ENCODE data around the gene ZC3H4. TPM values are rescaled to one million over a fixed set of nuclear protein-coding genes. Genes with fewer than 3 reads are reported as not detected.

The ZC3H4 gene
- total and polyA plus RNA-seq, 7 donors = 5.4 to 25.3 (median 20.4) TPM

DNA sequence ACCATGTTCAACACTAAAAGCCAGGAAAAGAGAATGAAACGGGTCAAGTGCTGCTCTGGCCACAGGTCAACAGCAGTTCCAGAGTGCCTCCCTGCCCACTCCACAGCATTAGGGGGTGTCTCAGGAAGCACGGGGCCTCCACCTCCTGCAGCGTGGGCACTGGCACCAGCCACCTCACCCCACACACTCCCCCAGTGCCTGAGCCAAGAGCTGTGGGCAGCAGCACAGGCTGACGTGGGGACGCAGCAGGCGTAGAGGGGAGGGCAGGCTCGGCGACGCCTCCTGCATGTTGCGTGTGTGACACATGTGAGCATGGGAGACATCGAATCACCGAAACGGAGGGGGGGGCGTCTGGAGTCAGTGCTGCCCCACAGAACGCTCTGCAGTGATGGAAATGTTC is 43.8 kb downstream of the ZC3H4 start:
- no peak for DNase-seq
- H3K9me3 ChIP-seq = no peaks in the 10 kb centered on the region
- no peak overlapping the region for H3K27ac ChIP-seq
- no peaks in the 10 kb centered on the region for H3K4me1 ChIP-seq
- H3K36me3 ChIP-seq = peaks cover 13 to 99% (median 54%) of the 10 kb centered on the region in 4 donors
- WGBS, 2 donors = 89 to 90% methylated on average over 15 of the region's 15 CpGs
- TF ChIP-seq POLR2A (IDR thresholded peaks at IDR 0.05) (no peak), EP300 (IDR thresholded peaks at IDR 0.05) (no peak), POLR2AphosphoS5 (IDR thresholded peaks at IDR 0.05) (no peak)
- TF ChIP-seq, protein P1, sequence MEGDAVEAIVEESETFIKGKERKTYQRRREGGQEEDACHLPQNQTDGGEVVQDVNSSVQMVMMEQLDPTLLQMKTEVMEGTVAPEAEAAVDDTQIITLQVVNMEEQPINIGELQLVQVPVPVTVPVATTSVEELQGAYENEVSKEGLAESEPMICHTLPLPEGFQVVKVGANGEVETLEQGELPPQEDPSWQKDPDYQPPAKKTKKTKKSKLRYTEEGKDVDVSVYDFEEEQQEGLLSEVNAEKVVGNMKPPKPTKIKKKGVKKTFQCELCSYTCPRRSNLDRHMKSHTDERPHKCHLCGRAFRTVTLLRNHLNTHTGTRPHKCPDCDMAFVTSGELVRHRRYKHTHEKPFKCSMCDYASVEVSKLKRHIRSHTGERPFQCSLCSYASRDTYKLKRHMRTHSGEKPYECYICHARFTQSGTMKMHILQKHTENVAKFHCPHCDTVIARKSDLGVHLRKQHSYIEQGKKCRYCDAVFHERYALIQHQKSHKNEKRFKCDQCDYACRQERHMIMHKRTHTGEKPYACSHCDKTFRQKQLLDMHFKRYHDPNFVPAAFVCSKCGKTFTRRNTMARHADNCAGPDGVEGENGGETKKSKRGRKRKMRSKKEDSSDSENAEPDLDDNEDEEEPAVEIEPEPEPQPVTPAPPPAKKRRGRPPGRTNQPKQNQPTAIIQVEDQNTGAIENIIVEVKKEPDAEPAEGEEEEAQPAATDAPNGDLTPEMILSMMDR (IDR thresholded peaks at IDR 0.05) = no peak
- intact Hi-C loops (cut with DNase I) = no loop called here
- H3K27me3 ChIP-seq = no peaks in the 10 kb centered on the region
- no peak overlapping the region for H3K4me3 ChIP-seq

DNA sequence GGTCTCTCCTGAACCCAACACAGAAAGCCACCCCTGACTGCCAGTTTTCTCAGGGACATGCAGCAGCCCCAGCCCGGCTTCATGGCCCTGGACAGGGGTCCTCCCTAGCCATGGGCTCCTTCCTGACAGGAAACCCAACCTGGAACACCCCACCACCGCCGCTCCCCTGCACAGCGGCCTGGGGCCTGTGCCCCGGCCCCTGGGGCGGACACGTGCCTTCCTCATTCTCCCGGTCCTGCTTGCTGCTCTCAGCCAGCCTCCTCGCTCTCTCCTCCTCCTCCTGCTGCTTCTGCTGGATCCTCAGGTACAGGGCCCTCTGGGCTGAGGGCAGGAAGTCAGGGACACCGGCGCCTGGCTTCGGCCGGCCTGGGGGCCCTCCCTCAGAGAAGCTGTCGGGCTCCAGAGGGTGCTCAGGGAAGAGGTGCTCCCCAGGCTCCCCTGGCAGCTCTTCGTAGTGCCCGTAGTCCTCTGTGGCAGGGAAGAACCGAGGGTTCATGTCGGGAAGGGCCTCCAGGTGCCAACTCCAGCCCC is 44.6 kb downstream of the ZC3H4 start:
- DNase-seq = no peak
- Histone ChIP-seq H3K36me3 (peaks cover 13 to 93% (median 51%) of the 10 kb centered on the region in 4 donors), H3K4me3 (no peak overlapping the region), H3K27me3 (no peaks in the 10 kb centered on the region), H3K4me1 (no peaks in the 10 kb centered on the region), H3K27ac (no peak overlapping the region), H3K9me3 (no peaks in the 10 kb centered on the region)
- no peak for TF ChIP-seq POLR2AphosphoS5 (IDR thresholded peaks at IDR 0.05)
- no peak for TF ChIP-seq EP300 (IDR thresholded peaks at IDR 0.05)
- TF ChIP-seq, protein P1 (IDR thresholded peaks at IDR 0.05) = no peak
- no peak for TF ChIP-seq POLR2A (IDR thresholded peaks at IDR 0.05)
- intact Hi-C loops (cut with DNase I) = no loop called here
- 91 to 94% methylated on average over 18 of the region's 18 CpGs for WGBS, 2 donors

DNA sequence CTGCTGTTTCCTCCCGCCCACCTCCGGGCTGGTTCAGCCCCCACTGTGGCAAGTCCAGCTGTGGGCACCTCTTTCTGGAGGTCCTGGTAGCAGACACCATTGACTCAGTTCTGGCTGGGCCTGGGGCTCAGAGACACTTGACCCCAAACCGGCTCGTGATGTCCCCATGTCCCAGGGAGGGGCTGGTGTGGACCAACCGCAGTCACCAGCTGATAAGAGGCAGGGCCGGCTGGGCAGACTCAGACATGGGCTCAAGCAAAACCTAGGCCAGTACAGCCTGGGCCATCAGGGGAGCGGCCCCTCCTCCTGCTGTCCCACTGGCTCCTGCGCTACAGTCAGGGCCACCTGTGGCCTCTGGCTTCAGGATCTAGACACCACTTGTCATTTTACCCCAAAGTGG is 45.3 kb downstream of the ZC3H4 start:
- H3K27ac ChIP-seq = no peak overlapping the region
- no peaks in the 10 kb centered on the region for H3K27me3 ChIP-seq
- intact Hi-C loops (cut with DNase I) = no loop called here
- no peaks in the 10 kb centered on the region for H3K4me1 ChIP-seq
- peaks cover 13 to 86% (median 51%) of the 10 kb centered on the region in 4 donors for H3K36me3 ChIP-seq
- DNase-seq = no peak
- no peak overlapping the region for H3K4me3 ChIP-seq
- 82 to 88% methylated on average over 8 of the region's 8 CpGs for WGBS, 2 donors
- no peaks in the 10 kb centered on the region for H3K9me3 ChIP-seq
- no peak for TF ChIP-seq POLR2AphosphoS5 (IDR thresholded peaks at IDR 0.05)
- no peak for TF ChIP-seq POLR2A (IDR thresholded peaks at IDR 0.05)
- no peak for TF ChIP-seq EP300 (IDR thresholded peaks at IDR 0.05)
- TF ChIP-seq, protein P1 (IDR thresholded peaks at IDR 0.05) = no peak

DNA sequence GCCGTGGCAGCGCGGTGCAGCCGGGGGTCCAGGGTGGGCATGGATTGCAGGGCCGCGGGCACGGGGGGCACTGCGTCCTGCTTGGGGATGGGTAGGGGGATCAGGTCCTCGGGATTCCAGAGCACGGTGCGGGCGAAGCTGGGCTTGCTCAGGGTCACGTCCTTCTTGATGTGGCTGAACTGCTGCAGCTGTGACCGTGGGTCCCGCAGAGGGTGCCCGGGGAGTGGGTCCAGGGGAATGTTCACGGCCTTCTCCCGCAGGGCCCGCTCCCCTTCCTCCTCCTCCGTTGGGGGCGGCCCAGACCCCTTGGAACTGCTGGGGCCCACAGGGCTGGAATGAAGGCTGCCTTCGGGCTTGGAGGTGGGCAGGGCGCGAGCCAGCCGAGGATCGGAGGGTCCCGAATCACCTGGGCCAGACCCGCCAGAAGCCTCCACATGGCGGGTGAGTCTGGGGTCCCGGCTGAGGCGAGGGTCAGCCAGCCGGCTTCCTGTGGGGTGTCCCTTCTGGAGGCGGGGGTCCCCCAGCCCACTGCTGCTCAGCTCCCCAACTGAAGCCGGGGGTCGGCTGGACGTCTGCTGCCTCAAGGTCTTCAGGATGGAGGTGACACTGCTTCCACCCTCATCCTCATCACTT is 46.2 kb downstream of the ZC3H4 start:
- intact Hi-C loops (cut with DNase I) = no loop called here
- no peak overlapping the region for H3K4me3 ChIP-seq
- no peaks in the 10 kb centered on the region for H3K27me3 ChIP-seq
- TF ChIP-seq, protein P1 (IDR thresholded peaks at IDR 0.05) = no peak
- TF ChIP-seq EP300 (IDR thresholded peaks at IDR 0.05) = no peak
- no peak for TF ChIP-seq POLR2AphosphoS5 (IDR thresholded peaks at IDR 0.05)
- TF ChIP-seq POLR2A (IDR thresholded peaks at IDR 0.05) = no peak
- WGBS, 2 donors = 94 to 96% methylated on average over 36 of the region's 36 CpGs
- DNase-seq = no peak
- H3K9me3 ChIP-seq = no peaks in the 10 kb centered on the region
- H3K4me1 ChIP-seq = no peaks in the 10 kb centered on the region
- H3K27ac ChIP-seq = no peak overlapping the region
- peaks cover 13 to 77% (median 47%) of the 10 kb centered on the region in 4 donors for H3K36me3 ChIP-seq

All from sigmoid colon (tissue), 7 donors.